ENCODE results near the gene PURB. TPM values are rescaled to one million over a fixed set of nuclear protein-coding genes. Genes with fewer than 3 reads are reported as not detected.

PURB gene
- total and polyA plus RNA-seq, 9 of the 15 experiments (the other 6 are each of a cell fraction or from before 2014, with no cell fraction given) = 1.6 to 14.1 (median 8.8) TPM

GRCh38 chr7:44849259-44849884, 36.0 kb downstream of the PURB start:
- no peak for DNase-seq (ENCODE audit: extremely low read depth in 1 of 4, low spot score in 3 of 4)
- peaks cover 10 to 13% of the 10 kb centered on the region in 2 experiments; a peak in 4 of 5 replicates for H3K4me1 ChIP-seq (replicated peaks in 1 of 2; ENCODE audit: control insufficient read depth in 2 of 2, insufficient read depth in 2 of 2, low read length in 2 of 2)
- ChIA-PET POLR2A (interaction anchor here (0.5 to 4.3 kb wide), 25 partner anchors 9 to 275 kb away, joined by 3 to 43 read pairs (median 4); partner anchors contain the start of genes DDX56, OGDH, PPIA and PURB), CTCF (ENCODE audit: low intra/inter-chr PET ratio) (no interaction called here)
- intact Hi-C loops (cut with micrococcal nuclease) = loop anchor here (2.0 to 10.0 kb wide), 4 partner anchors 35 to 138 kb away; partner anchors contain the start of genes PPIA, PURB and ZMIZ2
- BruUV-seq (replicated peaks) = no TSS peak
- no peak for FAIRE-seq
- peak overlapping the region; percentile 60 for H3K4me3 ChIP-seq
- in situ Hi-C loops (cut with MboI) = no loop called here
- H3K9me1 ChIP-seq (ENCODE audit: control insufficient read depth, insufficient read depth, low read length) = no peaks in the 10 kb centered on the region
- no peaks in the 10 kb centered on the region for H3K9me3 ChIP-seq (replicated peaks; ENCODE audit: control insufficient read depth, insufficient read depth, low read depth, low read length)
- H3K4me2 ChIP-seq (ENCODE audit: insufficient read depth, low read length) = peak overlapping the region; percentile 92
- peak overlapping the region; percentile 99 to 100 for H3K9ac ChIP-seq (ENCODE audit: insufficient read depth in 1 of 2, low read depth in 2 of 2, low read length in 2 of 2)
- 0 out of 2 replicates have a peak overlapping the region, but pooled peaks have one; percentile 95 for H2AFZ ChIP-seq (ENCODE audit: low read depth, low read length)
- ATAC-seq = no peak
- peaks cover 10% of the 10 kb centered on the region; the same call in 1 of the 2 replicates for H4K20me1 ChIP-seq (replicated peaks; ENCODE audit: control insufficient read depth, insufficient read depth, low read length)
- peaks cover 47% of the 10 kb centered on the region for H3K79me2 ChIP-seq (ENCODE audit: control insufficient read depth, insufficient read depth, low read length)
- TF ChIP-seq TEAD1 (CRISPR knock-in tag; IDR thresholded peaks at IDR 0.05) (0 out of 4 replicates have a peak, but pooled peaks of 1 of the 2 experiments have one; percentile 3), SREBF1 (IDR thresholded peaks at IDR 0.05; ENCODE audit: borderline replicate concordance, low read depth, low read length) (no peak), SRSF7 (optimal IDR thresholded peaks at IDR 0.05; ENCODE audit: low read depth, low read length) (no peak), THRAP3 (IDR thresholded peaks at IDR 0.05; ENCODE audit: borderline replicate concordance) (0 out of 2 replicates have a peak, but pooled peaks have one; percentile 23), SP1 (CRISPR knock-in tag; IDR thresholded peaks at IDR 0.05) (0 out of 2 replicates have a peak, but pooled peaks have one; percentile 19), ZNF395 (CRISPR knock-in tag; IDR thresholded peaks at IDR 0.05) (peak; percentile 11; the same call in 1 of the 2 replicates)
- H3K27ac ChIP-seq (ENCODE audit: extremely low read depth, low read depth, low read length) = peak overlapping the region; percentile 100
- WGBS (ENCODE audit: insufficient coverage, low coverage, missing lambda C conversion rate) = 40% methylated on average over 10 of the region's 10 CpGs
- peaks cover 8% of the 10 kb centered on the region for H3K36me3 ChIP-seq (ENCODE audit: control insufficient read depth, insufficient read depth, low read length)
- H3K27me3 ChIP-seq (ENCODE audit: control insufficient read depth in 2 of 2, insufficient read depth in 2 of 2, low read length in 2 of 2) = no peaks in the 10 kb centered on the region

All from K562 (cell line).